ENCODE data around the gene DOCK9. TPM values are rescaled to one million over a fixed set of nuclear protein-coding genes. Genes with fewer than 3 reads are reported as not detected.

Gene DOCK9
- total and polyA plus RNA-seq, 9 of the 15 experiments (the other 6 are each of a cell fraction or from before 2014, with no cell fraction given) = 3.5 to 25.3 (median 16.7) TPM

DNA sequence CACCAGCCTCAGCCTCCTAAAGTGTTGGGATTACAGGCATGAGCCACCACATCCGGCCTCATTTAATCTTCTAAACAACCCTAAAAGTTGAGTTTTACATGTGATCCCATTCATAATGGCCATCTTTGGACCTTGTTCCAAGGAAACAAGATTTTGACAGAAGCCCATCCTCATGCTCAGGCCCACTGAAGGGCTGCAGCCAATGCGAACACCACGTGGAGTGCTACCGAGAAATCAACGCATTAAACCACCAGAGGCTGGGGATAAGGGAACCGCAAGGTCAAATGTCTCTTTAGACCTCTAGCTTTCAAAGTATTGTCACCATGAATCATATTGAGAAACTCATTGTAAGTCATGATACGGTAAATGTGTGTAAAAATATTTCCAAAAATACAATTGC is 49.4 kb upstream of the DOCK9 start (continued):
- TF ChIP-seq TFE3 (CRISPR knock-in tag; IDR thresholded peaks at IDR 0.05) = no peak
- no peak for TF ChIP-seq HDAC6 (IDR thresholded peaks at IDR 0.05; ENCODE audit: low read depth, low read length)
- no peak for TF ChIP-seq ILK (tag; IDR thresholded peaks at IDR 0.05; ENCODE audit: borderline replicate concordance, low read depth)
- TF ChIP-seq ZZZ3 (IDR thresholded peaks at IDR 0.05) = no peak
- no peak for TF ChIP-seq SMARCB1 (IDR thresholded peaks at IDR 0.05; ENCODE audit: insufficient read length, low read depth)
- TF ChIP-seq, protein P1, sequence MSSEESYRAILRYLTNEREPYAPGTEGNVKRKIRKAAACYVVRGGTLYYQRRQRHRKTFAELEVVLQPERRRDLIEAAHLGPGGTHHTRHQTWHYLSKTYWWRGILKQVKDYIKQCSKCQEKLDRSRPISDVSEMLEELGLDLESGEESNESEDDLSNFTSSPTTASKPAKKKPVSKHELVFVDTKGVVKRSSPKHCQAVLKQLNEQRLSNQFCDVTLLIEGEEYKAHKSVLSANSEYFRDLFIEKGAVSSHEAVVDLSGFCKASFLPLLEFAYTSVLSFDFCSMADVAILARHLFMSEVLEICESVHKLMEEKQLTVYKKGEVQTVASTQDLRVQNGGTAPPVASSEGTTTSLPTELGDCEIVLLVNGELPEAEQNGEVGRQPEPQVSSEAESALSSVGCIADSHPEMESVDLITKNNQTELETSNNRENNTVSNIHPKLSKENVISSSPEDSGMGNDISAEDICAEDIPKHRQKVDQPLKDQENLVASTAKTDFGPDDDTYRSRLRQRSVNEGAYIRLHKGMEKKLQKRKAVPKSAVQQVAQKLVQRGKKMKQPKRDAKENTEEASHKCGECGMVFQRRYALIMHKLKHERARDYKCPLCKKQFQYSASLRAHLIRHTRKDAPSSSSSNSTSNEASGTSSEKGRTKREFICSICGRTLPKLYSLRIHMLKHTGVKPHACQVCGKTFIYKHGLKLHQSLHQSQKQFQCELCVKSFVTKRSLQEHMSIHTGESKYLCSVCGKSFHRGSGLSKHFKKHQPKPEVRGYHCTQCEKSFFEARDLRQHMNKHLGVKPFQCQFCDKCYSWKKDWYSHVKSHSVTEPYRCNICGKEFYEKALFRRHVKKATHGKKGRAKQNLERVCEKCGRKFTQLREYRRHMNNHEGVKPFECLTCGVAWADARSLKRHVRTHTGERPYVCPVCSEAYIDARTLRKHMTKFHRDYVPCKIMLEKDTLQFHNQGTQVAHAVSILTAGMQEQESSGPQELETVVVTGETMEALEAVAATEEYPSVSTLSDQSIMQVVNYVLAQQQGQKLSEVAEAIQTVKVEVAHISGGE (CRISPR knock-in tag; IDR thresholded peaks at IDR 0.05) = no peak
- TF ChIP-seq ARID1B (IDR thresholded peaks at IDR 0.05) = peak; percentile 25; the same call in 1 of the 2 replicates
- TF ChIP-seq GTF2E2 (tag; IDR thresholded peaks at IDR 0.05) = no peak
- no peak for TF ChIP-seq HMG20A (CRISPR knock-in tag; conservative IDR thresholded peaks at IDR 0.05)
- TF ChIP-seq KDM1A (IDR thresholded peaks at IDR 0.05) = 0 out of 4 replicates have a peak, but pooled peaks have one; percentile 36 to 53
- no peak for TF ChIP-seq ZBTB8A (IDR thresholded peaks at IDR 0.05; ENCODE audit: partially characterized antibody)
- TF ChIP-seq MEIS2 (IDR thresholded peaks at IDR 0.05; ENCODE audit: partially characterized antibody) = peak; percentile 54
- no peak for TF ChIP-seq SOX6 (IDR thresholded peaks at IDR 0.05)
- no peak for TF ChIP-seq PHB2 (IDR thresholded peaks at IDR 0.05; ENCODE audit: low read depth)

Measured in K562 (cell line).